Calu3 (cell line): Measurements from ENCODE around the gene HMGN2. TPM values are rescaled to one million over a fixed set of nuclear protein-coding genes. Genes with fewer than 3 reads are reported as not detected.

Experiments used
- BruUV-seq: library from RNA; stranded (reverse); fragments of 400-500 nt; replicated peaks from 2 replicates; lab custom pipeline; 2021; lab: Mats Ljungman, UMichigan
- CTCF ChIA-PET: fragments of 300-600 bp; sonication (Branson Sonifier 250); formaldehyde crosslinking; loops from one replicate; lab custom pipeline; 2022; ENCODE audit warnings: antibody characterized with exemption; lab: Charles Lee
- DNase-seq: peaks from one replicate; pipeline ENCODE4 v3.0.0; 2022
- H3K27ac Mint-ChIP-seq: one replicate; pipeline ENCODE4 v1.8.0; 2022; ENCODE audit warnings: mixed read lengths; ENCODE audit not compliant: unreplicated experiment
- H3K27me3 Mint-ChIP-seq: one replicate; pipeline ENCODE4 v1.8.0; 2022; ENCODE audit warnings: mixed read lengths; ENCODE audit not compliant: unreplicated experiment
- H3K36me3 Mint-ChIP-seq: one replicate; pipeline ENCODE4 v1.8.0; 2022; ENCODE audit warnings: mild to moderate bottlenecking, moderate library complexity, mixed read lengths; ENCODE audit not compliant: insufficient read depth, unreplicated experiment
- H3K4me1 Mint-ChIP-seq: one replicate; pipeline ENCODE4 v1.8.0; 2022; ENCODE audit warnings: mild to moderate bottlenecking, low read depth, mixed read lengths; ENCODE audit not compliant: unreplicated experiment
- H3K4me3 Mint-ChIP-seq: one replicate; pipeline ENCODE4 v1.8.0; 2022; ENCODE audit warnings: mild to moderate bottlenecking, low read depth, moderate library complexity, mixed read lengths; ENCODE audit not compliant: unreplicated experiment
- H3K9me3 Mint-ChIP-seq: one replicate; pipeline ENCODE4 v1.8.0; 2022; ENCODE audit warnings: low read depth, mixed read lengths; ENCODE audit not compliant: unreplicated experiment
- intact Hi-C: fragments of 100-400 bp; cut with micrococcal nuclease; formaldehyde crosslinking; loops from one replicate; pipeline ENCODE4 v1.10.0; 2022; ENCODE audit not compliant: unreplicated experiment
- total RNA-seq: library from RNA; stranded (reverse); gene quantifications from 2 replicates; pipeline ENCODE4 v1.2.3, GENCODE V29; 2022
- TF ChIP-seq, protein P1 (sequence below): fragments of 200-600 bp; IDR thresholded peaks from one replicate; pipeline ENCODE4 v1.8.0; 2022; ENCODE audit warnings: antibody characterized with exemption; ENCODE audit not compliant: unreplicated experiment

HMGN2 gene
- total RNA-seq, 1 experiment from 2014 or later = 290 TPM

DNA sequence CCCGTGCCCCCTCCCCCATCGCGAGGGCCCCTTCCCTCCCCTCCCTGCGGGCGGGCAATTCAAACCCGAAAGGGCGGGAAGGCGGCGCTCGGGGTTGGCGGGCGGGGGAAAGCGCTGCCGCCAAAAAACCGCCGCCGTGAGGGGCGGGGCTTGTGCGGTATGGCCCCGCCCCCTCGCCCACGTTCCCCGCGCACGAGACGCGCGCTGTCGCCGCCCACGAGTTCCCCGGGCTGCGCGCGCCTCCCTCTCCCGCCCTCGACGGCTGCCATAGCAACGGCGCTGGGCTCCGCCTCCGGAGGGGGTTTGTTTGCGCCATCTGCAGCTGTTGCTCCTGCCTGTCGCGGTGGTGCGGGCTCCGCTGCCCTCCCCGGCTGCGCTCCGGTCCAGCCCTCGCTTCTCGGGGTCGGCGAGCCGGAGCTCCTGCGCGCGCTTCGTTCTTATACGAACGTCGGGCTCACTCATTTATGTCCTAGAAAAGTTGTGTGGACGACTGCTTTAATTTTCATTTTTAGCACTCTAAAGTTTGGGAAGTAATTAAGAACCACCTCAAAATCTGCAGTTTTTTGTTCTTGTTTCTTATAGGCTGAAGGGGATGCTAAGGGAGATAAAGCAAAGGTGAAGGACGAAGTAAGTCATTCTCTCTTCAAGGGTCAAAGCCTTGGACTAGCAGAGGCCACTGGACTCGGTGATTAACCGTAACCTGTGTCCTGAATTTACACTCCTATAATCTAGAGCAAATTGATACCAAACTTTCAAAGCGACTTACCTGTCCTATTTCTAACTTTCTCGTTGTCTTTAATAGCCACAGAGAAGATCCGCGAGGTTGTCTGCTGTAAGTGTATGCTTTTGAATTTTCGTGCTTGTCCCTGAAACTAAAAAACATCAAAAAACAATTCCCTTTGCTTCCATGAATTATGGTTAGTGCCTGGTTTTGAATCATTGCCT lies 933 bp downstream of the HMGN2 start:
- intact Hi-C loops = no loop called here
- H3K9me3 Mint-ChIP-seq = no peaks in the 10 kb centered on the region

DNA sequence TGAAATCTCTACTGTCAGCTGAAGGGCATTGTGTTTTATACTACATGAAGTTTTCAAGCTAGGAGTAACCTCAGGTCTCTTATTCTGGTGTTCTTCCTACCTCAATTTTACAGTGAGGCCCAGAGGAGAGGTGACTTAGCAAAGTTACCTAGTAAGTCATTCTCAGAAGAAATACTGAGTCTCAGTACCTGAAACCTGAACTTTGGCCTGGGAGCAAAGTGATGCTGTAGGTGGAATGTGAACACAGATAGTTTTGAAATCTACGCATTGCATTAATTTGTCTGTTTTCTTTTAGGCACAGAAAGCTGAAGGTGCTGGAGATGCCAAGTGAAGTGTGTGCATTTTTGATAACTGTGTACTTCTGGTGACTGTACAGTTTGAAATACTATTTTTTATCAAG lies 2.6 kb downstream of the HMGN2 start:
- BruUV-seq = no TSS peak
- DNase-seq = no peak
- TF ChIP-seq, protein P1, sequence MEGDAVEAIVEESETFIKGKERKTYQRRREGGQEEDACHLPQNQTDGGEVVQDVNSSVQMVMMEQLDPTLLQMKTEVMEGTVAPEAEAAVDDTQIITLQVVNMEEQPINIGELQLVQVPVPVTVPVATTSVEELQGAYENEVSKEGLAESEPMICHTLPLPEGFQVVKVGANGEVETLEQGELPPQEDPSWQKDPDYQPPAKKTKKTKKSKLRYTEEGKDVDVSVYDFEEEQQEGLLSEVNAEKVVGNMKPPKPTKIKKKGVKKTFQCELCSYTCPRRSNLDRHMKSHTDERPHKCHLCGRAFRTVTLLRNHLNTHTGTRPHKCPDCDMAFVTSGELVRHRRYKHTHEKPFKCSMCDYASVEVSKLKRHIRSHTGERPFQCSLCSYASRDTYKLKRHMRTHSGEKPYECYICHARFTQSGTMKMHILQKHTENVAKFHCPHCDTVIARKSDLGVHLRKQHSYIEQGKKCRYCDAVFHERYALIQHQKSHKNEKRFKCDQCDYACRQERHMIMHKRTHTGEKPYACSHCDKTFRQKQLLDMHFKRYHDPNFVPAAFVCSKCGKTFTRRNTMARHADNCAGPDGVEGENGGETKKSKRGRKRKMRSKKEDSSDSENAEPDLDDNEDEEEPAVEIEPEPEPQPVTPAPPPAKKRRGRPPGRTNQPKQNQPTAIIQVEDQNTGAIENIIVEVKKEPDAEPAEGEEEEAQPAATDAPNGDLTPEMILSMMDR = no peak
- peaks cover 50% of the 10 kb centered on the region for H3K36me3 Mint-ChIP-seq
- no peaks in the 10 kb centered on the region for H3K9me3 Mint-ChIP-seq
- H3K27me3 Mint-ChIP-seq = no peaks in the 10 kb centered on the region
- H3K4me1 Mint-ChIP-seq = peaks cover 14% of the 10 kb centered on the region
- CTCF ChIA-PET = no interaction called here
- H3K4me3 Mint-ChIP-seq = no peak overlapping the region
- H3K27ac Mint-ChIP-seq = no peak overlapping the region
- intact Hi-C loops = no loop called here

More for the DNA sequence above, 933 bp downstream of the HMGN2 start:
- TF ChIP-seq, protein P1 = no peak
- CTCF ChIA-PET = no interaction called here
- Mint-ChIP-seq H3K27ac (peak overlapping the region; percentile 61), H3K4me3 (peak overlapping the region; percentile 76), H3K27me3 (no peaks in the 10 kb centered on the region), H3K36me3 (peaks cover 54% of the 10 kb centered on the region), H3K4me1 (peaks cover 15% of the 10 kb centered on the region)
- peak; percentile 92 for DNase-seq
- TSS peak; percentile 52 for BruUV-seq

DNA sequence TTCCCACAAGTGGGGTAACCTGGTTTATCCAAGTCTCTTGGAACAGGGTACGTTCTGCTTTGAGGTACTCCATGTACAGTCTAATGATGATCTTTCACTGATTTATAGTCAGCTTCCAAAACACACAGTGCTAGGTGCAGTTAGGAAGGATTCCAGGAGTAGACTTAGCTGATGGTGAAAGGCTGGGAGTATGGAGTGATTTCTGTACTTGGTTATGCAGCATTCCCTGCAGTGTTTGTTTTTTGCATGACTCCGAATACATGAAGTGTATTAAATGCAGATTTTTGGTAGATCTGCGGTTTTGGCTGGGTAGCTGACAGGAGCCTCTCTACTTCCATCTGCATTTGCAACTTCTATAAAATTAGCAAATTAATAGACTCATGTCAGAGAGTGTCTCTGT lies 3.7 kb downstream of the HMGN2 start:
- BruUV-seq = no TSS peak

GRCh38 chr1:26476958-26477357 lies 4.7 kb downstream of the HMGN2 start:
- Mint-ChIP-seq H3K27me3 (no peaks in the 10 kb centered on the region), H3K9me3 (no peaks in the 10 kb centered on the region), H3K4me3 (no peak overlapping the region), H3K36me3 (peaks cover 28% of the 10 kb centered on the region), H3K4me1 (no peaks in the 10 kb centered on the region), H3K27ac (no peak overlapping the region)
- no peak for DNase-seq
- intact Hi-C loops = no loop called here
- TF ChIP-seq, protein P1 = no peak
- BruUV-seq = no TSS peak
- CTCF ChIA-PET = no interaction called here

More for the DNA sequence above, 3.7 kb downstream of the HMGN2 start:
- intact Hi-C loops = no loop called here
- no peaks in the 10 kb centered on the region for H3K27me3 Mint-ChIP-seq
- peaks cover 2% of the 10 kb centered on the region for H3K4me1 Mint-ChIP-seq
- TF ChIP-seq, protein P1 = no peak
- H3K4me3 Mint-ChIP-seq = no peak overlapping the region
- CTCF ChIA-PET = no interaction called here
- no peak for DNase-seq
- no peak overlapping the region for H3K27ac Mint-ChIP-seq
- H3K9me3 Mint-ChIP-seq = no peaks in the 10 kb centered on the region
- peaks cover 38% of the 10 kb centered on the region for H3K36me3 Mint-ChIP-seq
